ENCODE results near the gene LVRN.

DNA sequence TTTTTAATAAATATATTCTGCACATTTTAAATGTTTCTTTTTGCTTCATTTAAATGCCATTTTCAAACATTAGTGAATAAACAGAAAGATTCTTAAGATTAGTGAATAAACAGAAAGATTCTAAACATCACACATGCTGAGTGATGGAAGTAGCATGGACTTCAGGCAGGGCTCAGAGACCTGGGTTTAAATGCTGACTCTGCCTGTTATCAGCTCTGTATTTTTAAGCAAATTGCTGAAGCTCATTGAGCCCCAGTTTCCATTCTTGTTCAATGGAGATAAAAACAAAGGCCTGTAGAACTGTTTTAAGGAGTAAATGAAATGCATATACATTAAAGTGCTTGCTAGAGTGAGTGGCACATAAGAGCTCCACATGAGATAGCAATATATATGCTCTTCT lies 8.1 kb upstream of the LVRN start:
- TF ChIP-seq, protein P1, sequence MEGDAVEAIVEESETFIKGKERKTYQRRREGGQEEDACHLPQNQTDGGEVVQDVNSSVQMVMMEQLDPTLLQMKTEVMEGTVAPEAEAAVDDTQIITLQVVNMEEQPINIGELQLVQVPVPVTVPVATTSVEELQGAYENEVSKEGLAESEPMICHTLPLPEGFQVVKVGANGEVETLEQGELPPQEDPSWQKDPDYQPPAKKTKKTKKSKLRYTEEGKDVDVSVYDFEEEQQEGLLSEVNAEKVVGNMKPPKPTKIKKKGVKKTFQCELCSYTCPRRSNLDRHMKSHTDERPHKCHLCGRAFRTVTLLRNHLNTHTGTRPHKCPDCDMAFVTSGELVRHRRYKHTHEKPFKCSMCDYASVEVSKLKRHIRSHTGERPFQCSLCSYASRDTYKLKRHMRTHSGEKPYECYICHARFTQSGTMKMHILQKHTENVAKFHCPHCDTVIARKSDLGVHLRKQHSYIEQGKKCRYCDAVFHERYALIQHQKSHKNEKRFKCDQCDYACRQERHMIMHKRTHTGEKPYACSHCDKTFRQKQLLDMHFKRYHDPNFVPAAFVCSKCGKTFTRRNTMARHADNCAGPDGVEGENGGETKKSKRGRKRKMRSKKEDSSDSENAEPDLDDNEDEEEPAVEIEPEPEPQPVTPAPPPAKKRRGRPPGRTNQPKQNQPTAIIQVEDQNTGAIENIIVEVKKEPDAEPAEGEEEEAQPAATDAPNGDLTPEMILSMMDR (conservative IDR thresholded peaks at IDR 0.05; ENCODE audit: low read depth, low read length) = no peak
- TF ChIP-seq EZH2 (IDR thresholded peaks at IDR 0.05; ENCODE audit: low read length, unreplicated experiment) = no peak
- no peak for TF ChIP-seq EZH2phosphoT487 (IDR thresholded peaks at IDR 0.05; ENCODE audit: borderline replicate concordance, low read length)
